GM19463 (cell line): Measurements from ENCODE around the gene TNFSF15.
A peak's percentile ranks its signal among the peaks of the same experiment; 100 is the strongest.

Experiments
- ATAC-seq: cut with Tn5 transposase; IDR thresholded peaks from one replicate; pipeline ENCODE4 v1.9.1; 2021; ENCODE audit warnings: mild to moderate bottlenecking, moderate library complexity; ENCODE audit not compliant: unreplicated experiment

TNFSF15 gene

DNA sequence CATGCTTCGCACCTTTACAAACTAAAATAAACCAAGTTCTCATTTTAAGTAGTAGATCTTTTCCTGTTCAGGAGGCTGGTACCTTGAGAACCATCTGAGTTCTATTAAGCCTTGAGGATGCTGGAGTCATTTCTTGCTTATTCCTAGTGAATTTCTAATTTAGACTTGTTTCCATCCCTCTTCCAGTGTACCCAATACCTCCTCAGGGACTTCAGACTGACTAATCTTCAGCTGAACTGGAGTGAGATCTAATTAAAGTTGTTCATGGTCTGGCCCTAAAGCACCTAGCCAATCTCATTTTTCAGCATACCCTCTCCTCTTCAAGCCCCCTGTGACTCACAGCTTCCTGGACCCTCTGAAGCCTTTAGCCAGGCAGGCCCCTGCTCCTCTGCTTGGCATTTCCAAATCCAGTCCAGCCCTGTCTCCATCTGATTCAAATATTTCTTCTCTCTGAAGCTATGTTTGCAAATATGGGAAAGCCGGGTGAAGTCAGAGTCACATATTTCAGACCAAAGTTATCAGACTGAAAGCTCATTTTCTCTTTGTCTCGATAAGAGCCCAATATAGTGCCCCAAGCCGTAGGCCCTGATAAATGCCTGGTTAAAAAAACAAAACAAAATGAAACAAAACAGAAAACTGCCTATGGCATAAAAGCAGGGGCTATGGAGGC is 19.4 kb upstream of the TNFSF15 start:
- ATAC-seq, result no peak

- ATAC-seq, result no peak
Observed at GRCh38 chr9:114824110-114824509, 18.3 kb upstream of the TNFSF15 start.

- no peak for ATAC-seq
Observed at GRCh38 chr9:114823441-114823840, 17.6 kb upstream of the TNFSF15 start.

- no peak for ATAC-seq
Observed at GRCh38 chr9:114822708-114823107, 16.9 kb upstream of the TNFSF15 start.

DNA sequence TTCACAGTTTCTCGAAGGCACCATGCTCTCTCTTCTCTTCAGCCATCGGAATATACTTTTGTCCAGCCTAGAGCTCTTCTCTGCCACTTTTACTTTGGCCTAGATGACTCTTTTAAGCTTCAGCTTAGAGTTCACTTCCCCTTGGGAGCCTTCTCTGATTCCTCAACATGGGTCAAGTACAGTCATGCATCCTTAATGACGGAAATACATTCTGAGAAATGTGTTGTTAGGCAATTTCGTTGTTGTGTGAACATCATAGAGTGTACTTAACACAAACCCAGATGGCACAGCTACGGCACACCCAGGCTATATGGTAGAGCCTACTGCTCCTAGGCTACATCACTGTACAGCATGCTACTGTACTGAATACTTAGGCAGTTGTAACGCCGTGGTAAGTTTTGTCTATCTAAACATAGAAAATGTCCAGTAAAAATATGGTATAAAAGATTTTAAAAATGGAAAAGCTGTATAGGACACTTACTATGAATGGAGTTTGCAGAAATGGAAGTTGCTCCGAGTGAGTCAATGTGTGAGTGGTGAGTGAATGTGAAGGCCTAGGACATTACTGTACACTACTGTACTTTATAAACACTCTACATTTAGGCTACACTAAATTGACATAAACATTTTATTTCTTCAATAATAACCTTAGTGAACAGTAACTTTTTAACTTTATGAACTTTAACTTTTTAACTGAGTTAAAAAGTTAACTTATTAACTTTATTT is 15.1 kb upstream of the TNFSF15 start:
- no peak for ATAC-seq

DNA sequence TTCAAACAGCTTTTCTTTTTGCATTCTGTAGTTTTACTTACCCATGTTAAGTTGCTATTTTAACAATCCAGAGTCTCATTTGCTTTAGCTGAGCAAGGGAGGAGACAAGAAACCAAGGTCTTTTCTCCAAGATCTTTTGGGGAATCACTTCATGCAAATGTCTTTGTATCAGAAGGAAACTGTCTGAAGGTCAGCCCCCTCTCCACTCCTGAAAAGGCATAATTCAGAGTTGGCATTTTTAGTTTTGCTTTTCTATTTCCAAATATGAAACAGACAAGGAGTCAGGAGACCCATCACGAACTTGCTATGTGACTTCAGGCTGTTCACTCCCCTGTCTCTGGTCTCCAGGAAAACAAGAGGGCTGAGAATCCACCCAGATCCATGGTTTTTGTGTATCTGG is 12.3 kb upstream of the TNFSF15 start:
- ATAC-seq, result no peak

DNA sequence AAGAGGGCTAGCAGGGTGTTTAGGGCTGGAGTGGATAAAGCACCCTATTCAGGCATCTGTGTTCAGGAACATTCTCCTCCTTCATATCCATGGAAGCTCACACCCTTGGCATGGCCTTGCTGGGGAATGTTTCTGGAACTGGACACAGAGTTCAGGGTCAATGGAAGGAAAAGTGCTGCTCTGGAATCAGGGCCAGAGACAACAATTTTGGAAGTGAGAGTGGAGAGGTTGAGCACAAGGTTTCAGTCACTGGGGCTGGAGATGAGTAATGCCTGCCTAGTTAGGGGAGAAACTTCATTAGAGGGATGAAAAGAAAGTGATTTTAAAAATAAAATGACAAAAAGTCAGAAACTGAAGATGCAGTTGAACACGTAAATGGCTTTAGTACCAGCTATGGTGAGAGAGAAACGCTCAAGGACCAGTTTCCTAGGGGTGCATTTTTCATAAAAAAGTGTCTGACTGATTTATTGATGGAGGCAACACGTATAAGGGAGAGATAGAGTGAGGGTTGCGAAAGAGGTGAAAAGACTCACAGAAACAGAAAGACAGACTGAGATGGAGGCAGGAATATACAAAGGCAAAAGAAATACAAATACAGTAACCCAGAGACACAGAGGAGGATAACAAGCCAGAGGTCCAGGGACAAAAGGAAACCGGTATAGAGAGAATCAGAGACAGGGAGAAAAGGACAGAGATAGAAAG is 8.0 kb upstream of the TNFSF15 start:
- no peak for ATAC-seq

GRCh38 chr9:114811966-114812636 is 6.3 kb upstream of the TNFSF15 start:
- no peak for ATAC-seq

GRCh38 chr9:114811301-114811700 is 5.5 kb upstream of the TNFSF15 start:
- ATAC-seq, result no peak

- no peak for ATAC-seq
Observed at GRCh38 chr9:114810614-114811013, 4.8 kb upstream of the TNFSF15 start.

GRCh38 chr9:114806526-114806900 is 674 bp upstream of the TNFSF15 start:
- ATAC-seq, result peak; percentile 45

DNA sequence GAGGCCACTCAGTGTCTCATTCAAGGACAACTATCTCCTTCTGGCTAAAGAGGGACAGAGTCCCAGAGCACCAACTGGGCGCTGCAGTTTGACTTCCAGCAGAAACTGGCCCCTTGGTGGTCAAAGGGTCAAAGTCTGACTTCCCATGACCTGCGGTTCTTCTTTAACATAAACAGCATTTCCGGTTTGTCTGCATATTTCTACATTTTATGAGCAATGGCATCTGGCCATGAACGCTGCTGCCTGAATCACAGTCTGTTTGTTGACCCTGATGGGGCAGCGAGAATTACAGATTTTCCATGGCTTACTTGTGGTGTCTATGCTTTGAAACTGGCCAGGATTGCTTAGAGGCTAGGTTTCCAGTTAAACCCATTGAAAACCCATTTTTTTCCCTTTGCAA is 1.3 kb downstream of the TNFSF15 start:
- ATAC-seq, result no peak

GRCh38 chr9:114803479-114804265 is 2.2 kb downstream of the TNFSF15 start:
- ATAC-seq, result no peak

DNA sequence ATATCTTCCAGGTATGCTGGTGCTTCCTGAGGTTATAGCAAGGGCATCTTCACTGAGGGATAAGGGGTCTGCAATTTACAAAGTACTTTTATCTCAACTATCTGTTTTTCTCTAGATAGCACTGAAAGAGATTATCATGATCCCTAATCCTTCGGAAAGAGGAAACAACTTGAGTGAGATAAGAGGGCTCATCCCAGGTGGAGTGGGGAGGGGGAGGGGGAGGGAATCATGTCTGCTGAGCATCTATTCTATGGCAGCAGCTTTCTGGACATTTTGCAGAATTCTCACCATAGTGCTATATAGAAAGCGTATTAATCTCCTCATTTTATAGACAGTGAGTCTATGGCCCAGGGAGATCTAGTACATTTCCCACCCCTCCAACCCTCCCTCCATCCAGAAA is 5.9 kb downstream of the TNFSF15 start:
- ATAC-seq, result no peak

DNA sequence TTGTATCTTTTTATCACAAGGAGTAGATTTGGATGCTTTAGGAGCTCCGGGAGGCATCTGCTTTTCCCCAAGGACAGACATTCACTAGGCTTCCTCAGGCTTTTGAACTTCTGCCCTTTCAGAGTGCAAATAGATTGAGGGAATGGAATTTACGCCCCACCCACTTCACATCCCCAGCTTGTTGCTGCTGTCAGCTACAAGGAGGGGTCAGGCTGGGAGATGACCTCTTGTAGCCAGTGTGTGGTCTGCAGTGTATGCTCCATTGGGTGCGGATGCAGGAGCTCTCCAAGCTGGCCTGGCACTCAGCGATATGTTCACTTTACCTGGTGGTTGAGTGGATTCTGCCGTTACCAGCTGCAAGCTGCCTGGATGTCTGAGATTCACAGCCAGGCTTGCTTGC is 6.4 kb downstream of the TNFSF15 start:
- no peak for ATAC-seq

DNA sequence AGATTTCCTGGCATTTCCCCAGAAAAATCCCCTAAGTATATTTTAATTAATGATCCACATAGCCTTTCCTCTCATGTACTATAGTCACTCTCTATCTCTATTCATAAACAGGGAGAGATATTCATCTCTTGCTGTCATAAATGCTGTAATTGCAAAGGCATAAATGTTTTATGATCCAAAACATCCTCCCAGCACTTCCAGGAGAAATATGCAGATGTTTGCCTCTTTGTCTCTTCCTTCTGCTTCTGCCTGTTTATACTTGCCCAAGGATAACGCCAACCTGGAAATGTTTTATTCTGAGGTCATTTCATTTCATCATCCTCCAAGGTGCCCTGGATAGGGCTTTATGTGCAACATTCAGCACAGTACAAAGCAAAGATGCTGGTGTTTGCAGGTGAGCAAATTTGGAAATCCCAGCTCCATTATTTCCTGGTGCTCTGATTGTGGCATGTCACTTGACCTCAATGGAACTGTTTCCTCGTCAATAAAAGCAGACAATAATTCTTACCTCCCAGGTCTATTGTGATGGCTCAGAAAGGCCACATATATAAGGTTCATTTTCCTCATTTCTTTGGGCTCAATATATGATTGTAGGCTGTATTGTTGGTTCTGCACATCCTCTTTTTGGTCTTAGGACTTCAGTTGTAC is 6.9 kb downstream of the TNFSF15 start:
- no peak for ATAC-seq

- no peak for ATAC-seq
Observed at GRCh38 chr9:114798101-114798500, 7.7 kb downstream of the TNFSF15 start.

GRCh38 chr9:114792396-114792795 is 13.4 kb downstream of the TNFSF15 start:
- ATAC-seq, result no peak

GRCh38 chr9:114791736-114792135 is 14.1 kb downstream of the TNFSF15 start:
- no peak for ATAC-seq

- ATAC-seq, result no peak
Observed at GRCh38 chr9:114791312-114791711, 14.5 kb downstream of the TNFSF15 start.
